Measurements from ENCODE around the gene AKR7A3.
"Not testable (repeated sequence)": the region's sequence is repeated elsewhere in the genome, so short reads cannot be mapped to it uniquely, and the experiment has no call there.

The AKR7A3 gene

GRCh38 chr1:19287436-19288185 is 959 bp downstream of the AKR7A3 start:
- no peak for FAIRE-seq

- FAIRE-seq, result not testable (repeated sequence)
These were observed 2.8 kb downstream of the AKR7A3 start for GRCh38 chr1:19285807-19286206.

- FAIRE-seq, result not testable (repeated sequence)
These were observed 3.2 kb downstream of the AKR7A3 start for GRCh38 chr1:19285366-19285765.

- FAIRE-seq, result no peak
These were observed 3.7 kb downstream of the AKR7A3 start for GRCh38 chr1:19284881-19285280.

GRCh38 chr1:19283891-19284290 is 4.7 kb downstream of the AKR7A3 start:
- FAIRE-seq, result no peak

GRCh38 chr1:19274636-19275035 is 13.9 kb downstream of the AKR7A3 start:
- FAIRE-seq, result no peak

GRCh38 chr1:19273844-19274531 is 14.6 kb downstream of the AKR7A3 start:
- FAIRE-seq, result not testable (repeated sequence)

GRCh38 chr1:19273106-19273843 is 15.3 kb downstream of the AKR7A3 start:
- no peak for FAIRE-seq

- FAIRE-seq, result no peak
These were observed 16.5 kb downstream of the AKR7A3 start for GRCh38 chr1:19272064-19272463.

GRCh38 chr1:19270343-19270730 is 18.2 kb downstream of the AKR7A3 start:
- not testable (repeated sequence) for FAIRE-seq

GRCh38 chr1:19269427-19270342 is 18.9 kb downstream of the AKR7A3 start:
- not testable (repeated sequence) for FAIRE-seq

GRCh38 chr1:19268445-19268844 is 20.1 kb downstream of the AKR7A3 start:
- FAIRE-seq, result no peak

- FAIRE-seq, result no peak
These were observed 25.8 kb downstream of the AKR7A3 start for GRCh38 chr1:19262744-19263143.

- no peak for FAIRE-seq
These were observed 26.5 kb downstream of the AKR7A3 start for GRCh38 chr1:19262047-19262446.

- no peak for FAIRE-seq
These were observed 28.1 kb downstream of the AKR7A3 start for GRCh38 chr1:19260211-19261138.

GRCh38 chr1:19258353-19258752 is 30.2 kb downstream of the AKR7A3 start:
- FAIRE-seq, result no peak

- no peak for FAIRE-seq
These were observed 31.2 kb downstream of the AKR7A3 start for GRCh38 chr1:19257178-19257914.

GRCh38 chr1:19256301-19256700 is 32.3 kb downstream of the AKR7A3 start:
- not testable (repeated sequence) for FAIRE-seq

GRCh38 chr1:19255288-19255687 is 33.3 kb downstream of the AKR7A3 start:
- FAIRE-seq, result no peak

GRCh38 chr1:19254416-19254815 is 34.2 kb downstream of the AKR7A3 start:
- no peak for FAIRE-seq

Data from A204.1 (cell line).